H9 (cell line): ENCODE data around the gene VDAC1. TPM values are rescaled to one million over a fixed set of nuclear protein-coding genes. Genes with fewer than 3 reads are reported as not detected.

Experiments used
- DNase-seq: peaks from one replicate; pipeline ENCODE4 v3.0.0-alpha.2; 2017
- H2AFZ ChIP-seq: one replicate; pipeline ENCODE4 v1.6.1; 2013; ENCODE audit warnings: mild to moderate bottlenecking, low read length, control low read depth, moderate library complexity
- H2AK5ac ChIP-seq: 2 replicates; pipeline ENCODE4 v1.6.1; 2013; ENCODE audit warnings: low read length, control low read depth, mixed read lengths; ENCODE audit not compliant: insufficient read length
- H2BK120ac ChIP-seq: one replicate; pipeline ENCODE4 v1.6.1; 2013; ENCODE audit warnings: low read depth, mild to moderate bottlenecking, low read length, control low read depth, inconsistent platforms; ENCODE audit not compliant: poor library complexity, severe bottlenecking
- H2BK12ac ChIP-seq: 2 replicates; pipeline ENCODE4 v1.6.1; 2013; ENCODE audit warnings: low read length, control low read depth, mixed read lengths, low read depth; ENCODE audit not compliant: insufficient read length
- H2BK15ac ChIP-seq: 2 replicates; pipeline ENCODE4 v1.6.1; 2013; ENCODE audit warnings: low read depth, low read length, control low read depth
- H2BK20ac ChIP-seq: one replicate; pipeline ENCODE4 v1.6.1; 2013; ENCODE audit warnings: low read depth, mild to moderate bottlenecking, low read length, control low read depth, inconsistent platforms; ENCODE audit not compliant: poor library complexity, severe bottlenecking
- H2BK5ac ChIP-seq: 2 replicates; pipeline ENCODE4 v1.6.1; 2013; ENCODE audit warnings: low read length, control low read depth, mixed read lengths; ENCODE audit not compliant: insufficient read length
- H3K14ac ChIP-seq: 2 replicates; pipeline ENCODE4 v1.6.1; 2013; ENCODE audit warnings: low read length, control low read depth; ENCODE audit not compliant: insufficient read depth
- H3K18ac ChIP-seq: 2 replicates; pipeline ENCODE4 v1.6.1; 2013; ENCODE audit warnings: low read depth, mild to moderate bottlenecking, mixed read lengths, low read length, control low read depth; ENCODE audit not compliant: insufficient read length
- H3K23ac ChIP-seq: 2 replicates; pipeline ENCODE4 v1.6.1; 2013; ENCODE audit warnings: low read length, control low read depth, mixed read lengths, low read depth; ENCODE audit not compliant: insufficient read length
- H3K23me2 ChIP-seq: 2 replicates; pipeline ENCODE4 v1.6.1; 2013; ENCODE audit warnings: low read depth, mild to moderate bottlenecking, mixed read lengths, low read length, control low read depth; ENCODE audit not compliant: insufficient read length, poor library complexity, severe bottlenecking
- H3K27ac ChIP-seq: 2 replicates; pipeline ENCODE4 v1.5.1; 2013; ENCODE audit warnings: low read length, control low read depth, mixed read lengths, low read depth; ENCODE audit not compliant: insufficient read length
- H3K27me3 ChIP-seq: 2 replicates; pipeline ENCODE4 v1.6.1; 2013; ENCODE audit warnings: low read length, control low read depth, inconsistent platforms; ENCODE audit not compliant: insufficient read depth
- H3K4ac ChIP-seq: 2 replicates; pipeline ENCODE4 v1.6.1; 2013; ENCODE audit warnings: low read depth, mild to moderate bottlenecking, control low read depth, inconsistent platforms, low read length, moderate library complexity
- H3K4me1 ChIP-seq: 2 replicates; pipeline ENCODE4 v1.6.1; 2013; ENCODE audit warnings: low read length, control low read depth, inconsistent platforms; ENCODE audit not compliant: insufficient read depth
- H3K4me2 ChIP-seq: 2 replicates; pipeline ENCODE4 v1.6.1; 2013; ENCODE audit warnings: low read length, control low read depth, mixed read lengths; ENCODE audit not compliant: insufficient read length, insufficient read depth
- H3K56ac ChIP-seq: 2 replicates; pipeline ENCODE4 v1.6.1; 2013; ENCODE audit warnings: low read depth, mild to moderate bottlenecking, mixed read lengths, low read length, control low read depth; ENCODE audit not compliant: insufficient read length
- H3K79me1 ChIP-seq: 2 replicates; pipeline ENCODE4 v1.6.1; 2013; ENCODE audit warnings: low read depth, mild to moderate bottlenecking, moderate library complexity, low read length, control low read depth, inconsistent platforms; ENCODE audit not compliant: insufficient read depth, poor library complexity, severe bottlenecking
- H3K79me2 ChIP-seq: 2 replicates; pipeline ENCODE4 v1.6.1; 2013; ENCODE audit warnings: low read length, control low read depth, inconsistent platforms; ENCODE audit not compliant: insufficient read depth
- H3K9ac ChIP-seq: 2 replicates; pipeline ENCODE4 v1.6.1; 2013; ENCODE audit warnings: low read length, control low read depth, mixed read lengths; ENCODE audit not compliant: insufficient read length; ENCODE audit errors: extremely low read depth
- H3K9me3 ChIP-seq: one replicate; pipeline ENCODE4 v1.6.1; 2013; ENCODE audit warnings: low read depth, low read length, inconsistent platforms; ENCODE audit not compliant: control insufficient read depth
- H3T11ph ChIP-seq: one replicate; pipeline ENCODE4 v1.6.1; 2013; ENCODE audit warnings: mild to moderate bottlenecking, low read length, control low read depth, inconsistent platforms
- H4K20me1 ChIP-seq: one replicate; pipeline ENCODE4 v1.6.1; 2013; ENCODE audit not compliant: control insufficient read depth, insufficient read length, insufficient read depth
- H4K5ac ChIP-seq: 2 replicates; pipeline ENCODE4 v1.6.1; 2013; ENCODE audit warnings: low read depth, mild to moderate bottlenecking, mixed read lengths, low read length, control low read depth; ENCODE audit not compliant: insufficient read length
- H4K8ac ChIP-seq: replicated peaks from 2 replicates; pipeline ENCODE4 v1.6.1; 2013; ENCODE audit warnings: low read length, control low read depth, mixed read lengths, low read depth; ENCODE audit not compliant: insufficient read length
- H4K91ac ChIP-seq: 2 replicates; pipeline ENCODE4 v1.6.1; 2013; ENCODE audit warnings: low read depth, mild to moderate bottlenecking, moderate library complexity, mixed read lengths, low read length, control low read depth; ENCODE audit not compliant: insufficient read length
- H3K27ac Mint-ChIP-seq, 3 experiments: 2 replicates in 2 of 3; 3 replicates in 1 of 3; pipeline ENCODE4 v1.8.0; 2020 to 2021; ENCODE audit warnings: mixed read lengths in 3 of 3, mild to moderate bottlenecking in 1 of 3, moderate library complexity in 1 of 3
- H3K27me3 Mint-ChIP-seq: 2 replicates; pipeline ENCODE4 v1.8.0; 2021; ENCODE audit warnings: low read depth, mild to moderate bottlenecking, moderate library complexity, mixed read lengths
- H3K36me3 Mint-ChIP-seq, 3 experiments: 2 replicates in 2 of 3; 3 replicates in 1 of 3; pipeline ENCODE4 v1.8.0; 2020 to 2021; ENCODE audit warnings: low read depth in 3 of 3, mixed read lengths in 3 of 3; ENCODE audit not compliant: insufficient read depth in 1 of 3
- H3K4me1 Mint-ChIP-seq, 2 experiments: 2 replicates each; pipeline ENCODE4 v1.8.0; 2020; ENCODE audit warnings: mixed read lengths in 2 of 2
- H3K4me3 Mint-ChIP-seq, 2 experiments: 2 replicates in 1 of 2; 3 replicates in 1 of 2; pipeline ENCODE4 v1.8.0; 2020 to 2021; ENCODE audit warnings: mild to moderate bottlenecking in 2 of 2, mixed read lengths in 2 of 2, moderate library complexity in 1 of 2
- H3K9me3 Mint-ChIP-seq, 2 experiments: 2 replicates in 1 of 2; 3 replicates in 1 of 2; pipeline ENCODE4 v1.8.0; 2020; ENCODE audit warnings: mild to moderate bottlenecking in 2 of 2, mixed read lengths in 2 of 2, moderate library complexity in 1 of 2
- WGBS: extraction: QIAGEN DNeasy Blood & Tissue Kit; methylation state at CpG from one replicate; pipeline ENCODE4 v1.1.7; 2013; ENCODE audit warnings: missing lambda C conversion rate, low lambda C conversion rate, mixed read lengths; ENCODE audit not compliant: insufficient read length; ENCODE audit errors: extremely low coverage; 5-methylcytosine and 5-hydroxymethylcytosine counted together
- total RNA-seq: library from RNA; stranded (reverse); gene quantifications from 2 replicates; pipeline ENCODE4 v1.2.1, GENCODE V29; 2021
- TF ChIP-seq, protein P1 (sequence below): fragments of 200-600 bp; sonication (generic); conservative IDR thresholded peaks from 3 replicates; pipeline ENCODE4 v1.8.0; 2021; ENCODE audit warnings: antibody characterized with exemption, mild to moderate bottlenecking

The VDAC1 gene
- total RNA-seq, 1 experiment from 2014 or later, result 208 TPM

DNA sequence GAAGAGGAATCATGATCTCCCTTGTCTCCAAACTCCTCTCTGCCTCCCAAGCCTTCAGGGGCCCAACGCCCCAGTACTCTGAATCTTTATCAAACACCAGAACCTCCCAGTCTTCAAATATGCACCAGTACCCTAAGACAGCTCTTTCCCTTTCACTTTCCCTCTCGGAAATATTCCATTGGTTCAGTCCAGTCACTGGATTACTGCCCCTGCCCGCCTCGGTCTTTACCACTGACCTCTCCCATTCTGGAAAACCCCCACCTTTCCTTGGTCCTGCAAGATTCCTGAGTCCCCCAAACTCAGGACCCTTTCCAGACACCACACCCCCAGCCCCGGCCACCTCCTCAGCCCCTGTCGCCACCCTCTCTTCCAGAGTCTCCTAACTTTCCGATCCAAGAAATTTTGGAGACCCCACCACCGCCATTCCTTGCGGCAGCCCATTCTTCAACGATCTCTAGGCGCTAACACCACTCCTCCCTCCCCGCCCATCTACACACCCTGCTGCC, 37.0 kb downstream of the VDAC1 start:
- H3K18ac ChIP-seq, result peak overlapping the region; percentile 92
- DNase-seq, result no peak
- no peak overlapping the region for H2BK120ac ChIP-seq
- H3K27ac Mint-ChIP-seq, result peak overlapping the region; percentile 95 to 99 (median 99)
- H3K23ac ChIP-seq, result no peak overlapping the region
- peaks cover 7% of the 10 kb centered on the region for H3K23me2 ChIP-seq
- peak overlapping the region; percentile 91 for H3K14ac ChIP-seq
- H2BK15ac ChIP-seq, result no peak overlapping the region
- no peaks in the 10 kb centered on the region for H3K79me1 ChIP-seq
- H4K8ac ChIP-seq, result no peak overlapping the region
- no peaks in the 10 kb centered on the region for H3K9me3 Mint-ChIP-seq
- WGBS, result no CpG with 5 or more reads among the region's 12 CpGs
- TF ChIP-seq, protein P1, sequence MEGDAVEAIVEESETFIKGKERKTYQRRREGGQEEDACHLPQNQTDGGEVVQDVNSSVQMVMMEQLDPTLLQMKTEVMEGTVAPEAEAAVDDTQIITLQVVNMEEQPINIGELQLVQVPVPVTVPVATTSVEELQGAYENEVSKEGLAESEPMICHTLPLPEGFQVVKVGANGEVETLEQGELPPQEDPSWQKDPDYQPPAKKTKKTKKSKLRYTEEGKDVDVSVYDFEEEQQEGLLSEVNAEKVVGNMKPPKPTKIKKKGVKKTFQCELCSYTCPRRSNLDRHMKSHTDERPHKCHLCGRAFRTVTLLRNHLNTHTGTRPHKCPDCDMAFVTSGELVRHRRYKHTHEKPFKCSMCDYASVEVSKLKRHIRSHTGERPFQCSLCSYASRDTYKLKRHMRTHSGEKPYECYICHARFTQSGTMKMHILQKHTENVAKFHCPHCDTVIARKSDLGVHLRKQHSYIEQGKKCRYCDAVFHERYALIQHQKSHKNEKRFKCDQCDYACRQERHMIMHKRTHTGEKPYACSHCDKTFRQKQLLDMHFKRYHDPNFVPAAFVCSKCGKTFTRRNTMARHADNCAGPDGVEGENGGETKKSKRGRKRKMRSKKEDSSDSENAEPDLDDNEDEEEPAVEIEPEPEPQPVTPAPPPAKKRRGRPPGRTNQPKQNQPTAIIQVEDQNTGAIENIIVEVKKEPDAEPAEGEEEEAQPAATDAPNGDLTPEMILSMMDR, result no peak
- H3K56ac ChIP-seq, result no peak overlapping the region
- H3K9ac ChIP-seq, result peak overlapping the region; percentile 74
- H3K4me1 ChIP-seq, result no peaks in the 10 kb centered on the region
- peak overlapping the region; percentile 99 for H3K4me3 Mint-ChIP-seq
- H3K36me3 Mint-ChIP-seq, result peaks cover 2 to 16% (median 15%) of the 10 kb centered on the region in 3 experiments; a peak in 5 of 7 replicates
- no peak overlapping the region for H4K91ac ChIP-seq
- H2AK5ac ChIP-seq, result no peak overlapping the region
- peak overlapping the region; percentile 96 for H3K4me2 ChIP-seq
- H2AFZ ChIP-seq, result no peak overlapping the region
- no peak overlapping the region for H2BK20ac ChIP-seq
- H3K9me3 ChIP-seq, result no peaks in the 10 kb centered on the region
- H3K4me1 Mint-ChIP-seq, result peaks cover 10 to 11% of the 10 kb centered on the region in 2 experiments
- peaks cover 3% of the 10 kb centered on the region; the same call in 1 of the 2 replicates for H3K79me2 ChIP-seq
- no peak overlapping the region for H3K27ac ChIP-seq
- no peak overlapping the region for H4K5ac ChIP-seq
- no peaks in the 10 kb centered on the region for H3K27me3 ChIP-seq
- no peak overlapping the region for H2BK12ac ChIP-seq
- H4K20me1 ChIP-seq, result no peaks in the 10 kb centered on the region
- no peak overlapping the region for H3T11ph ChIP-seq
- no peak overlapping the region for H3K4ac ChIP-seq
- no peaks in the 10 kb centered on the region; the same call in 1 of the 2 replicates for H3K27me3 Mint-ChIP-seq
- no peak overlapping the region for H2BK5ac ChIP-seq
